Measurements from ENCODE around the gene NEURL3.

- TF ChIP-seq, protein P1, sequence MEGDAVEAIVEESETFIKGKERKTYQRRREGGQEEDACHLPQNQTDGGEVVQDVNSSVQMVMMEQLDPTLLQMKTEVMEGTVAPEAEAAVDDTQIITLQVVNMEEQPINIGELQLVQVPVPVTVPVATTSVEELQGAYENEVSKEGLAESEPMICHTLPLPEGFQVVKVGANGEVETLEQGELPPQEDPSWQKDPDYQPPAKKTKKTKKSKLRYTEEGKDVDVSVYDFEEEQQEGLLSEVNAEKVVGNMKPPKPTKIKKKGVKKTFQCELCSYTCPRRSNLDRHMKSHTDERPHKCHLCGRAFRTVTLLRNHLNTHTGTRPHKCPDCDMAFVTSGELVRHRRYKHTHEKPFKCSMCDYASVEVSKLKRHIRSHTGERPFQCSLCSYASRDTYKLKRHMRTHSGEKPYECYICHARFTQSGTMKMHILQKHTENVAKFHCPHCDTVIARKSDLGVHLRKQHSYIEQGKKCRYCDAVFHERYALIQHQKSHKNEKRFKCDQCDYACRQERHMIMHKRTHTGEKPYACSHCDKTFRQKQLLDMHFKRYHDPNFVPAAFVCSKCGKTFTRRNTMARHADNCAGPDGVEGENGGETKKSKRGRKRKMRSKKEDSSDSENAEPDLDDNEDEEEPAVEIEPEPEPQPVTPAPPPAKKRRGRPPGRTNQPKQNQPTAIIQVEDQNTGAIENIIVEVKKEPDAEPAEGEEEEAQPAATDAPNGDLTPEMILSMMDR (conservative IDR thresholded peaks at IDR 0.05; ENCODE audit: low read length) = no peak
- TF ChIP-seq EZH2phosphoT487 (IDR thresholded peaks at IDR 0.05; ENCODE audit: borderline replicate concordance) = no peak
Measured at GRCh38 chr2:96463119-96463518, 42.0 kb downstream of the NEURL3 start.
